GM12891 (cell line): ENCODE data around the gene BANF2.

ENCODE experiments used
- PAX5 ChIP-seq: IDR thresholded peaks from 2 replicates; pipeline ENCODE4 v1.6.1; 2011; ENCODE audit warnings: low read length, moderate library complexity, mild to moderate bottlenecking; ENCODE audit not compliant: insufficient read depth, severe bottlenecking
- POLR2A ChIP-seq: IDR thresholded peaks from 2 replicates; pipeline ENCODE4 v1.6.1; 2011; ENCODE audit warnings: low read depth, low read length, control low read depth
- POLR2AphosphoS5 ChIP-seq: IDR thresholded peaks from 2 replicates; pipeline ENCODE4 v1.6.1; 2011; ENCODE audit warnings: low read depth, low read length, control low read depth
- POU2F2 ChIP-seq: IDR thresholded peaks from 2 replicates; pipeline ENCODE4 v1.6.1; 2011; ENCODE audit warnings: low read depth, mild to moderate bottlenecking, control low read depth, low read length, moderate library complexity
- SPI1 ChIP-seq: IDR thresholded peaks from 2 replicates; pipeline ENCODE4 v1.6.1; 2011; ENCODE audit warnings: low read depth, low read length, control low read depth
- TAF1 ChIP-seq: IDR thresholded peaks from 2 replicates; pipeline ENCODE4 v1.6.1; 2011; ENCODE audit warnings: low read depth, low read length, control low read depth

DNA sequence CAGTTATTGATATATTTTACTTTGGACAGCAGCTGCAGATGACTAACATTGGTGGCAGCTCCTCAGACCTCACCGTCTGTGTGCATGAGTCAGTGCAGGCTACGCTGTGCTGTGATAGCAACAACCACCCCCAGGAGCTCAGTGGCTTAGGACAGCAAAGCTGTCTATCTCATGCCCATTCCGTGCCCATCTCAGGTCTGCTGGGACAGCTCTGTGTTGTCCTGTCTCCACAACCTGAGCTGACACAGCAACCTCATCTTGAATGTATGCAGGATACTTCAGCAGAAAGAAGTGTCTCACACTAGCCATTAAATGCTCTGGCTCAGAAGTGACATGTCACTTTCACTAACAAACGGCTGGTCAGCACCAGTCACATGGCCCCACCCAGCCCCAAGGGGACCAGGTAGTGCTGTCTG, 47.7 kb downstream of the BANF2 start:
- TF ChIP-seq POLR2AphosphoS5 (no peak), POLR2A (no peak), TAF1 (no peak), SPI1 (no peak), PAX5 (no peak), POU2F2 (no peak)
